A549 (cell line): Measurements from ENCODE around the gene SMARCAL1. TPM values are rescaled to one million over a fixed set of nuclear protein-coding genes. Genes with fewer than 3 reads are reported as not detected.
A peak's percentile ranks its signal among the peaks of the same experiment; 100 is the strongest.
"Not testable (repeated sequence)": the region's sequence is repeated elsewhere in the genome, so short reads cannot be mapped to it uniquely, and the experiment has no call there.

ENCODE experiments used
- ATAC-seq, 2 experiments: fragments of 200-7000 bp in 1 of 2; fragments of >200 bp in 1 of 2; cut with Nextera tagmentation in 1 of 2; cut with Tn5 transposase in 1 of 2; 3 replicates each; pipeline versions ENCODE4 v1.8.0 to v1.9.1; 2018 to 2020; ENCODE audit warnings: mild to moderate bottlenecking in 1 of 2, moderate library complexity in 1 of 2
- CTCF ChIA-PET: fragments of 300-600 bp; sonication (Branson Sonifier 250); formaldehyde crosslinking; extraction: SDS; loops from one replicate; lab custom pipeline; 2021; ENCODE audit warnings: antibody characterized with exemption, inconsistent platforms; lab: Yijun Ruan, JAX
- POLR2A ChIA-PET: fragments of 350-600 bp; formaldehyde crosslinking; extraction: SDS; loops from one replicate; lab custom pipeline; 2021; ENCODE audit warnings: antibody characterized with exemption, inconsistent platforms; lab: Yijun Ruan, JAX
- DNase-seq, 2 experiments: peaks; one replicate each; pipeline versions ENCODE4 v3.0.0 to v3.0.0-alpha.2; 2011 to 2016; ENCODE audit warnings: low read depth in 1 of 2, low spot score in 1 of 2
- FAIRE-seq: peaks from 2 replicates; lab custom pipeline; 2011; peaks lifted over from hg19 to GRCh38; lab: Jason Lieb, UNC
- H3K27ac ChIP-seq, 2 experiments: fragments of >200 bp; sonication (Bioruptor Twin); formaldehyde crosslinking; 3 replicates each; pipeline ENCODE4 v1.5.1; 2016 to 2017
- H3K4me1 ChIP-seq: fragments of >200 bp; sonication (Bioruptor Twin); formaldehyde crosslinking; 3 replicates; pipeline ENCODE4 v1.6.1; 2016
- H3K4me2 ChIP-seq: fragments of >200 bp; sonication (Bioruptor Twin); formaldehyde crosslinking; 3 replicates; pipeline ENCODE4 v1.6.1; 2016
- H3K4me3 ChIP-seq: fragments of >200 bp; sonication (Bioruptor Twin); formaldehyde crosslinking; 3 replicates; pipeline ENCODE4 v1.5.1; 2016
- H3K9me3 ChIP-seq: fragments of >200 bp; sonication (Bioruptor Twin); formaldehyde crosslinking; 3 replicates; pipeline ENCODE4 v1.6.1; 2016
- CBX2 ChIP-seq: fragments of 200-600 bp; sonication (generic); IDR thresholded peaks from 2 replicates; pipeline ENCODE4 v1.6.1; 2016; ENCODE audit warnings: low read depth, mild to moderate bottlenecking, borderline replicate concordance
- CBX8 ChIP-seq: fragments of 200-600 bp; sonication (generic); IDR thresholded peaks from 2 replicates; pipeline ENCODE4 v1.6.1; 2016
- EP300 ChIP-seq, 2 experiments: fragments of >200 bp; sonication (Bioruptor Twin); formaldehyde crosslinking; IDR thresholded peaks; 2 replicates in 1 of 2; 3 replicates in 1 of 2; pipeline ENCODE4 v1.6.1; 2016 to 2017
- ESRRA ChIP-seq: fragments of 150-350 bp; IDR thresholded peaks from 2 replicates; pipeline ENCODE4 v1.6.1; 2014; ENCODE audit warnings: mild to moderate bottlenecking, low read length, borderline replicate concordance
- FOSL2 ChIP-seq, 2 experiments: fragments of 450-650 bp in 1 of 2; fragments of >200 bp in 1 of 2; sonication (Bioruptor Twin) in 1 of 2; formaldehyde crosslinking; IDR thresholded peaks; 2 replicates each; pipeline versions ENCODE4 v1.5.0 to v1.6.1; 2016 to 2020; ENCODE audit warnings: mild to moderate bottlenecking in 1 of 2, moderate library complexity in 1 of 2
- FOXS1 ChIP-seq: fragments of 250-450 bp; sonication (Bioruptor Pico); IDR thresholded peaks from 2 replicates; pipeline ENCODE4 v1.5.0; 2020; ENCODE audit warnings: mild to moderate bottlenecking, moderate library complexity
- HDAC2 ChIP-seq: fragments of 200-600 bp; sonication (generic); IDR thresholded peaks from 2 replicates; pipeline ENCODE4 v1.6.1; 2016
- HEYL ChIP-seq: fragments of 250-450 bp; sonication (Bioruptor Pico); IDR thresholded peaks from 2 replicates; pipeline ENCODE4 v1.8.0; 2021; ENCODE audit warnings: mild to moderate bottlenecking, moderate library complexity
- HOXA7 ChIP-seq: fragments of 250-450 bp; sonication (Bioruptor Pico); IDR thresholded peaks from 2 replicates; pipeline ENCODE4 v1.5.0; 2020; ENCODE audit warnings: mild to moderate bottlenecking, moderate library complexity
- JUN ChIP-seq, 2 experiments: fragments of >200 bp; sonication (Bioruptor Twin); formaldehyde crosslinking; IDR thresholded peaks; 2 replicates in 1 of 2; 3 replicates in 1 of 2; pipeline ENCODE4 v1.6.1; 2016 to 2017
- JUNB ChIP-seq: fragments of >200 bp; sonication (Bioruptor Twin); formaldehyde crosslinking; IDR thresholded peaks from 2 replicates; pipeline ENCODE4 v1.6.1; 2016
- KDM1A ChIP-seq: fragments of 200-600 bp; sonication (generic); IDR thresholded peaks from 2 replicates; pipeline ENCODE4 v1.6.1; 2016; ENCODE audit warnings: low read depth, mild to moderate bottlenecking
- KDM5A ChIP-seq: fragments of 200-600 bp; sonication (generic); IDR thresholded peaks from 2 replicates; pipeline ENCODE4 v1.6.1; 2016; ENCODE audit warnings: antibody characterized with exemption, mild to moderate bottlenecking
- MAFK ChIP-seq: fragments of 450-650 bp; IDR thresholded peaks from 2 replicates; pipeline ENCODE4 v1.6.1; 2014; ENCODE audit not compliant: partially characterized antibody
- POLR2A ChIP-seq: IDR thresholded peaks from 2 replicates; pipeline ENCODE4 v1.6.1; 2012; ENCODE audit warnings: mild to moderate bottlenecking, low read length
- RARB ChIP-seq: fragments of 250-450 bp; sonication (Bioruptor Pico); IDR thresholded peaks from 2 replicates; pipeline ENCODE4 v1.8.0; 2021; ENCODE audit warnings: mild to moderate bottlenecking, moderate library complexity
- RCOR1 ChIP-seq: fragments of 150-350 bp; IDR thresholded peaks from 2 replicates; pipeline ENCODE4 v1.6.1; 2014; ENCODE audit warnings: antibody characterized with exemption, low read length, low read depth
- RFX5 ChIP-seq: fragments of 450-650 bp; IDR thresholded peaks from 2 replicates; pipeline ENCODE4 v1.7.1; 2014; ENCODE audit warnings: antibody characterized with exemption, mild to moderate bottlenecking, moderate library complexity
- ZFP36 ChIP-seq: fragments of 450-650 bp; IDR thresholded peaks from 2 replicates; pipeline ENCODE4 v1.6.1; 2014; ENCODE audit warnings: borderline replicate concordance; ENCODE audit not compliant: partially characterized antibody
- ZNF302 ChIP-seq: fragments of 250-450 bp; sonication (Bioruptor Pico); IDR thresholded peaks from 2 replicates; pipeline ENCODE4 v1.9.0; 2021; ENCODE audit warnings: inconsistent platforms, mild to moderate bottlenecking, moderate library complexity
- ZSCAN20 ChIP-seq: fragments of 250-450 bp; sonication (Bioruptor Pico); IDR thresholded peaks from 2 replicates; pipeline ENCODE4 v1.8.0; 2022; ENCODE audit warnings: mild to moderate bottlenecking, moderate library complexity
- WGBS: methylation state at CpG from one replicate; pipeline ENCODE4 v1.1.6; 2017; ENCODE audit errors: missing lambda C conversion rate; 5-methylcytosine and 5-hydroxymethylcytosine counted together
- polyA plus RNA-seq, 4 experiments: library from polyadenylated mRNA; depleted of rRNA in 3 of 4; stranded (reverse); fragments of >200 nt; fragmentation: RNase III in 1 of 4; extraction: RNeasy Plus Mini Kit Qiagen cat#74134 plus additional on column Dnase treatment in 1 of 4; gene quantifications; 2 replicates in 3 of 4; 3 replicates in 1 of 4; pipeline ENCODE4 v1.2.3, GENCODE V29; 2011 to 2017
- TF ChIP-seq, protein P1 (sequence below): fragments of 450-650 bp; IDR thresholded peaks from 2 replicates; pipeline ENCODE4 v1.6.1; 2014; ENCODE audit warnings: antibody characterized with exemption
- TF ChIP-seq, protein P2 (sequence below): fragments of 150-350 bp; IDR thresholded peaks from 2 replicates; pipeline ENCODE4 v1.6.1; 2014; ENCODE audit warnings: low read depth, mild to moderate bottlenecking, low read length
- TF ChIP-seq, protein P3 (sequence below): fragments of 250-450 bp; sonication (Bioruptor Pico); IDR thresholded peaks from 2 replicates; pipeline ENCODE4 v1.5.0; 2021; ENCODE audit warnings: mild to moderate bottlenecking, moderate library complexity, borderline replicate concordance

SMARCAL1 gene
- polyA plus RNA-seq, 2 of the 4 experiments (the other 2 are of a cell fraction): 18.4 to 28.7 TPM

DNA sequence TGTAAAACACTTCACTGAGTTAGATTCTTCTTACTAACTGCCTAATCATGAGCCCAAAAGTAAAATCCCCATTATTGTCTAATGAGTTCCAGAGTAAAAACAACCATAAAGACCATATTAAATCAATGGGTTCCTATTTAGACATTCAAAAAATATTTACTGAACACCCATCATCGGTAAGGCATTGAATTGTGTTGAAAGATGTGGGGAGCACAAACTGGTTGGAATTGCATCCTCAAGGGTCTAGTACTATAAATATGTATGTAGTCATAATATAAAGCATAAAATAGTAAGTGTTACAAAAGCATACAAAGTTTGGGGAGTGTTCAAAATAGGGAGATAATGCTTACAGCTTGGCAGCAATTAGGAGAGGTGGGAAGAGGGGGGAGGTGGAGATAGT, 37.0 kb upstream of the SMARCAL1 start:
- Histone ChIP-seq H3K27ac (peak overlapping the region in 1 of 2 experiments; percentile 14; a peak in 1 of 6 replicates), H3K4me3 (no peak overlapping the region), H3K9me3 (no peaks in the 10 kb centered on the region), H3K4me1 (peaks cover 26% of the 10 kb centered on the region)
- ATAC-seq: no peak
- CTCF ChIA-PET: interaction anchor here (0.8 to 1.5 kb wide), 2 partner anchors 9 to 14 kb away, joined by 3 to 4 read pairs; no protein-coding TSS in a partner anchor
- no peak for DNase-seq
- no peak for TF ChIP-seq ZSCAN20 (CRISPR knock-in tag)
- TF ChIP-seq RFX5: no peak
- no peak for TF ChIP-seq FOSL2 (IDR thresholded peaks at IDR 0.05)
- no peak for TF ChIP-seq FOSL2 (CRISPR knock-in tag; IDR thresholded peaks at IDR 0.05)
- TF ChIP-seq KDM1A: no peak
- TF ChIP-seq KDM5A: no peak
- no peak for TF ChIP-seq ZFP36
- TF ChIP-seq, protein P1, sequence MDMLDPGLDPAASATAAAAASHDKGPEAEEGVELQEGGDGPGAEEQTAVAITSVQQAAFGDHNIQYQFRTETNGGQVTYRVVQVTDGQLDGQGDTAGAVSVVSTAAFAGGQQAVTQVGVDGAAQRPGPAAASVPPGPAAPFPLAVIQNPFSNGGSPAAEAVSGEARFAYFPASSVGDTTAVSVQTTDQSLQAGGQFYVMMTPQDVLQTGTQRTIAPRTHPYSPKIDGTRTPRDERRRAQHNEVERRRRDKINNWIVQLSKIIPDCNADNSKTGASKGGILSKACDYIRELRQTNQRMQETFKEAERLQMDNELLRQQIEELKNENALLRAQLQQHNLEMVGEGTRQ: no peak
- no peak for TF ChIP-seq JUNB
- TF ChIP-seq CBX2: no peak
- no peak for TF ChIP-seq ZNF302 (CRISPR knock-in tag)
- TF ChIP-seq, all 56 proteins: peak for 0
- WGBS: 74% methylated on average over 1 of the region's 1 CpG
- POLR2A ChIA-PET: no interaction called here
- no peak overlapping the region for H3K4me2 ChIP-seq
- FAIRE-seq: no peak

DNA sequence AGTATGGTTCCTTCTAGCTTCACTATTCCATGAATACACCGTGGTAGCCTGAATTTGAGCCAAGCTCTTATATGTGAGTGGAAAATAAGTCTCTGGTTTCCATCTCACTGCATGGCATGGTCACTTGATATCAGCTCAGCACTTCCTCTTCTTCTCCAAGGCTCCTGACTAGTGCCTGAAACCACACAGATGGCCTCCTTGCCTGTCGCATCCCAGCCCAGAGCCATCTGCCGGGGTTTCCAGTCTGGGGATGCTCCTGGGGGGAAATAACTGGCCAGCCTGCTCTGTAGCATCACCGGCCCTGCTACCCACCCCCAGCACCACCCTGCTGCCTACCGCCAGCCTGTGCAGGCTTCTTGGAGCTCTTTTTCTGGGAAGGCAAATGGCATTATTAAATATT, 32.3 kb upstream of the SMARCAL1 start:
- Histone ChIP-seq H3K4me3 (no peak overlapping the region), H3K9me3 (no peaks in the 10 kb centered on the region), H3K4me1 (no peaks in the 10 kb centered on the region; the same call in 2 of the 3 replicates), H3K4me2 (no peak overlapping the region), H3K27ac (no peak overlapping the region)
- ATAC-seq (no peak), FAIRE-seq (no peak), DNase-seq (no peak)
- ChIA-PET POLR2A (no interaction called here), CTCF (interaction anchor here (1.0 kb wide), 1 partner anchor 24 kb away, joined by 6 read pairs; no protein-coding TSS in a partner anchor)
- WGBS: 84% methylated on average over 5 of the region's 5 CpGs
- TF ChIP-seq EP300 (IDR thresholded peaks at IDR 0.05) (no peak), HDAC2 (no peak), RCOR1 (no peak), FOSL2 (IDR thresholded peaks at IDR 0.05) (no peak), FOSL2 (CRISPR knock-in tag; IDR thresholded peaks at IDR 0.05) (no peak), ESRRA (no peak), HOXA7 (CRISPR knock-in tag) (no peak), HEYL (CRISPR knock-in tag) (no peak), POLR2A (no peak), RARB (no peak), JUN (IDR thresholded peaks at IDR 0.05) (no peak)
- TF ChIP-seq, protein P2, sequence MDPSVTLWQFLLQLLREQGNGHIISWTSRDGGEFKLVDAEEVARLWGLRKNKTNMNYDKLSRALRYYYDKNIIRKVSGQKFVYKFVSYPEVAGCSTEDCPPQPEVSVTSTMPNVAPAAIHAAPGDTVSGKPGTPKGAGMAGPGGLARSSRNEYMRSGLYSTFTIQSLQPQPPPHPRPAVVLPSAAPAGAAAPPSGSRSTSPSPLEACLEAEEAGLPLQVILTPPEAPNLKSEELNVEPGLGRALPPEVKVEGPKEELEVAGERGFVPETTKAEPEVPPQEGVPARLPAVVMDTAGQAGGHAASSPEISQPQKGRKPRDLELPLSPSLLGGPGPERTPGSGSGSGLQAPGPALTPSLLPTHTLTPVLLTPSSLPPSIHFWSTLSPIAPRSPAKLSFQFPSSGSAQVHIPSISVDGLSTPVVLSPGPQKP: no peak

DNA sequence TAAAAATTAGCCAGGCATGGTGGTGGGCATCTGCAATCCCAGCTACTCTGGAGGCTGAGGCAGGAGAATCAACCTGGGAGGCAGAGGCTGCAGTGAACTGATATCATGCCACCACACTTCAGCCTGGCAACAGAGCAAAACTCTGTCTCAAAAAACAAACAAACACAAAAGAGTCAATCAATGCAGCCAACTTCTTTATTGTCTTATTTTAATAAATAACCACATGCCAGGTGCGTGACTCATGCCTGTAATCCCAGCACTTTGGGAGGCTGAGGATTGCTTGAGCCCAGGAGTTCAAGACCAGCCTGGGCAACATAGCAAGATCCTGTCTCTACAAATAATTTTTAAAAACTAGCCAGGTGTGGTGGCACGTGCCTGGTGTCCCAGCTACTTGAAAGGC, 27.9 kb upstream of the SMARCAL1 start:
- H3K4me2 ChIP-seq, FAIRE-seq, H3K4me3 ChIP-seq, H3K4me1 ChIP-seq, ATAC-seq, H3K27ac ChIP-seq, H3K9me3 ChIP-seq, POLR2A ChIA-PET: not testable (repeated sequence)
- WGBS: 46% methylated on average over 2 of the region's 2 CpGs
- CTCF ChIA-PET: interaction anchor here (1.2 kb wide), 1 partner anchor 10 kb away, joined by 3 read pairs; no protein-coding TSS in a partner anchor
- peak in 1 of 2 experiments; percentile 12 for DNase-seq

DNA sequence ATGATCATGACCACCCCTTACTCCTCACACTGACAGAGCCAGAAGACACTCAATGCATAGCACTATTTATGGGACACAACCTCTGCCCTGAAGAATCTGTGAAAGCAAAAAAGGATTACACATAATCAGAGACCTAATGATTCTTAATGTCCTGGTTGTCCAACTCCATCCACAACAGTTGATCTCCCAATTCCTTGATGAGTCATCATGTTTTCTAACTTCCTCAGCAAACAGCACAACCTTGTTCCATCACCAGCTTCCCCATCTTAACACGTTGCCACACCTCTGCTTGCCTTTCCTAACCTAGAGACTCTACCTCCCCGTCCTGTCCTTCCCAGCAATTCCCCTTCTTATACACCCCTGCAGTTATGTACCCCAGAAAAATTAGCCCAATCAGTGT, 26.8 kb upstream of the SMARCAL1 start:
- DNase-seq (no peak), FAIRE-seq (no peak), ATAC-seq (no peak)
- Histone ChIP-seq H3K4me3 (no peak overlapping the region), H3K27ac (no peak overlapping the region), H3K9me3 (no peaks in the 10 kb centered on the region), H3K4me1 (no peaks in the 10 kb centered on the region; the same call in 2 of the 3 replicates), H3K4me2 (no peak overlapping the region)
- ChIA-PET CTCF (no interaction called here), POLR2A (no interaction called here)
- TF ChIP-seq, protein P3, sequence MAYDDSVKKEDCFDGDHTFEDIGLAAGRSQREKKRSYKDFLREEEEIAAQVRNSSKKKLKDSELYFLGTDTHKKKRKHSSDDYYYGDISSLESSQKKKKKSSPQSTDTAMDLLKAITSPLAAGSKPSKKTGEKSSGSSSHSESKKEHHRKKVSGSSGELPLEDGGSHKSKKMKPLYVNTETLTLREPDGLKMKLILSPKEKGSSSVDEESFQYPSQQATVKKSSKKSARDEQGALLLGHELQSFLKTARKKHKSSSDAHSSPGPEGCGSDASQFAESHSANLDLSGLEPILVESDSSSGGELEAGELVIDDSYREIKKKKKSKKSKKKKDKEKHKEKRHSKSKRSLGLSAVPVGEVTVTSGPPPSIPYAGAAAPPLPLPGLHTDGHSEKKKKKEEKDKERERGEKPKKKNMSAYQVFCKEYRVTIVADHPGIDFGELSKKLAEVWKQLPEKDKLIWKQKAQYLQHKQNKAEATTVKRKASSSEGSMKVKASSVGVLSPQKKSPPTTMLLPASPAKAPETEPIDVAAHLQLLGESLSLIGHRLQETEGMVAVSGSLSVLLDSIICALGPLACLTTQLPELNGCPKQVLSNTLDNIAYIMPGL (CRISPR knock-in tag): no peak
- TF ChIP-seq FOSL2 (IDR thresholded peaks at IDR 0.05): no peak
- peak; percentile 74 for TF ChIP-seq FOSL2 (CRISPR knock-in tag; IDR thresholded peaks at IDR 0.05)
- no peak for TF ChIP-seq CBX8
- TF ChIP-seq FOXS1 (CRISPR knock-in tag): no peak
- peak; percentile 75 for TF ChIP-seq MAFK
- 30% methylated on average over 2 of the region's 2 CpGs for WGBS
